GM12874 (cell line): ENCODE measurements around the gene SMYD3.

ENCODE experiments used
- CTCF ChIP-seq: IDR thresholded peaks from 2 replicates; pipeline ENCODE4 v1.5.1; 2011; ENCODE audit warnings: low read depth, mild to moderate bottlenecking, control low read depth, low read length, moderate library complexity; ENCODE audit not compliant: insufficient read depth

The SMYD3 gene

DNA sequence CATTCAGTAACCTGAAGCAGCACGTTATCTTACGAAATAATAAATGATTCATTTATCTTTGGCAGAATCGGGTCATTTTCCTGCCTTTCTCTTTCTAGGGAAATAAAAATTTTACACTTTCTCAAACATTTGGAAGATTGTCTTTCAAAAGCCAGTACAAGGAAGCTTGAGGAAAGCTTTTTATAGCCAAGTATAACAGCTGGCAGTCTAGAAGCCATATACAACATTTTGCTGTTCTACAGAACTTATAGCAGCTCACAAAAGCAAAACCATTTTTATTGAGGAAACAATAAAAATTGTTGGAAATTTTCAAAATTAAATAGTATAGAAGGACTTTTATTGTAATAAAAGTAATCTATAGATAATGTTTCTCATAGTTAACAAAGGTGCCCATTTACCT, 448.6 kb downstream of the SMYD3 start:
- no peak for TF ChIP-seq CTCF

DNA sequence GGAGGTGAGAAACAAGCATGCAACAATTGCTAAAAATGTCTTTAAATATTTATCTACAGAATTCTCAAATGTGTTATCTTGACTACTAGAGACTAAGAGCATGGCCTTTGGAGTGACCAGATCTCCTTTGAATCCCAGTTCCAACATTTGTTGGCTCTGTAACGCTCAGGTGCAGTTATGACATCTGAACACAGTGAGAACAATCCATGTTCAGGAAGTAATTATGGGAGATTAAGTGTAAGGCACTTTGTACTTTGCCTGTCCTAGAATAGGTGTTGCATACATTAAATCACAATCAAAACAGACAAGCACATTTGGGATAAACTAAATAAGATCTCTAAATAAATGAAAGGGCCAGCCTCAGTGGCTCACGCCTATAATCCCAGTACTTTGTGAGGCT, 454.5 kb downstream of the SMYD3 start:
- TF ChIP-seq CTCF = no peak

GRCh38 chr1:246051909-246052518, 455.1 kb downstream of the SMYD3 start:
- no peak for TF ChIP-seq CTCF

- TF ChIP-seq CTCF = no peak
Measured at GRCh38 chr1:246048693-246049092, 458.4 kb downstream of the SMYD3 start.

- TF ChIP-seq CTCF = no peak
Measured at GRCh38 chr1:246043556-246043955, 463.5 kb downstream of the SMYD3 start.

GRCh38 chr1:246041360-246041759, 465.7 kb downstream of the SMYD3 start:
- no peak for TF ChIP-seq CTCF

- no peak for TF ChIP-seq CTCF
Measured at GRCh38 chr1:246040200-246040890, 466.7 kb downstream of the SMYD3 start.
